ENCODE data around the gene APEH. TPM values are rescaled to one million over a fixed set of nuclear protein-coding genes. Genes with fewer than 3 reads are reported as not detected.

Gene APEH
- total and polyA plus RNA-seq, 2 experiments from 2014 or later = 170 to 264 TPM

DNA sequence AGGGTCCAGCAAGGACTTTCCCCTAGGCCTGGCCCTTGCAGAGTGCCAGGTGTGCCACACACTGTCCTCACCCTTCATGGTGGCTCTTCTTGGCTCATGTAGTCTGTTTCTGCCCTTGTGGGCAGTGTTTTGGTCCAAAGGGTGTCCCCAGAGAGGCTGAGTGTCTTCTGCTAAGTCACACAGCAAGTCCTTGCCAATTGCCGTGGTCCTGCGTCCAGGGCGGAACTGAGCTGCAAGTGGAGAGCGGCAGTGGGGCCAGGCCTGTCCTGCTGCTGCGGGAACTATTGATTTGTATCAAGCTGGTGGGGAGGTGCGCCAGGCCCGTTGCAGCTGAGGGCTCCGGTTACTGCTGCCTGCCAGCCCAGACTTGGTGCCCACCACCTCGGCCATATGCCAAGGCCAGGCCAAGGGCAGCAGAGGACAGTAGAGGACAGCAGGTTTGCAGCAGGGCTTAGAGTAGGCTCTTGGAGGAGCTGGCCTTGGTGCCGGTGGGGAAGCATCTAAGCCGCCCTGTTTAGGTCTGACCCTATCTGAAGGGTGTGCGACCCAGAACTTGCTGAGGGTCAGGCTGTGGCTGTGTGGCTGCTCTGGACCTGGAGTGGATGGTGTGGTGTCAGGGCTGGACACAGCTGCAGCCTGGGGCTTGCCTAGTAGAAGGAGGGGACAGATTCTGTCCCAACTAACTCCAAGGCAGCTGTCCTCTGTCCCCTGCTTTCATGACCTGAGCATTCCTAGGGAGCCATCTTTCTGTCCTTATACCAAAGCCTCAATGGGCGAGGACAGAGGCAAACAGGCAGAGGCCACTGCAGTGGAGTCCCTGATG lies 40.8 kb downstream of the APEH start:
- no peaks in the 10 kb centered on the region for H3K79me2 ChIP-seq (replicated peaks; ENCODE audit: insufficient read depth)
- H3K27me3 ChIP-seq (ENCODE audit: insufficient read depth) = no peaks in the 10 kb centered on the region
- H3K4me3 Mint-ChIP-seq = no peak overlapping the region
- peaks cover 4% of the 10 kb centered on the region; the same call in 1 of the 3 replicates for H3K36me3 Mint-ChIP-seq (ENCODE audit: low read depth)
- DNase-seq (ENCODE audit: low spot score) = no peak
- no peak overlapping the region for H3K27ac Mint-ChIP-seq
- TF ChIP-seq, protein P1, sequence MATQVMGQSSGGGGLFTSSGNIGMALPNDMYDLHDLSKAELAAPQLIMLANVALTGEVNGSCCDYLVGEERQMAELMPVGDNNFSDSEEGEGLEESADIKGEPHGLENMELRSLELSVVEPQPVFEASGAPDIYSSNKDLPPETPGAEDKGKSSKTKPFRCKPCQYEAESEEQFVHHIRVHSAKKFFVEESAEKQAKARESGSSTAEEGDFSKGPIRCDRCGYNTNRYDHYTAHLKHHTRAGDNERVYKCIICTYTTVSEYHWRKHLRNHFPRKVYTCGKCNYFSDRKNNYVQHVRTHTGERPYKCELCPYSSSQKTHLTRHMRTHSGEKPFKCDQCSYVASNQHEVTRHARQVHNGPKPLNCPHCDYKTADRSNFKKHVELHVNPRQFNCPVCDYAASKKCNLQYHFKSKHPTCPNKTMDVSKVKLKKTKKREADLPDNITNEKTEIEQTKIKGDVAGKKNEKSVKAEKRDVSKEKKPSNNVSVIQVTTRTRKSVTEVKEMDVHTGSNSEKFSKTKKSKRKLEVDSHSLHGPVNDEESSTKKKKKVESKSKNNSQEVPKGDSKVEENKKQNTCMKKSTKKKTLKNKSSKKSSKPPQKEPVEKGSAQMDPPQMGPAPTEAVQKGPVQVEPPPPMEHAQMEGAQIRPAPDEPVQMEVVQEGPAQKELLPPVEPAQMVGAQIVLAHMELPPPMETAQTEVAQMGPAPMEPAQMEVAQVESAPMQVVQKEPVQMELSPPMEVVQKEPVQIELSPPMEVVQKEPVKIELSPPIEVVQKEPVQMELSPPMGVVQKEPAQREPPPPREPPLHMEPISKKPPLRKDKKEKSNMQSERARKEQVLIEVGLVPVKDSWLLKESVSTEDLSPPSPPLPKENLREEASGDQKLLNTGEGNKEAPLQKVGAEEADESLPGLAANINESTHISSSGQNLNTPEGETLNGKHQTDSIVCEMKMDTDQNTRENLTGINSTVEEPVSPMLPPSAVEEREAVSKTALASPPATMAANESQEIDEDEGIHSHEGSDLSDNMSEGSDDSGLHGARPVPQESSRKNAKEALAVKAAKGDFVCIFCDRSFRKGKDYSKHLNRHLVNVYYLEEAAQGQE (IDR thresholded peaks at IDR 0.05; ENCODE audit: unreplicated experiment) = no peak
- TF ChIP-seq, protein P2, sequence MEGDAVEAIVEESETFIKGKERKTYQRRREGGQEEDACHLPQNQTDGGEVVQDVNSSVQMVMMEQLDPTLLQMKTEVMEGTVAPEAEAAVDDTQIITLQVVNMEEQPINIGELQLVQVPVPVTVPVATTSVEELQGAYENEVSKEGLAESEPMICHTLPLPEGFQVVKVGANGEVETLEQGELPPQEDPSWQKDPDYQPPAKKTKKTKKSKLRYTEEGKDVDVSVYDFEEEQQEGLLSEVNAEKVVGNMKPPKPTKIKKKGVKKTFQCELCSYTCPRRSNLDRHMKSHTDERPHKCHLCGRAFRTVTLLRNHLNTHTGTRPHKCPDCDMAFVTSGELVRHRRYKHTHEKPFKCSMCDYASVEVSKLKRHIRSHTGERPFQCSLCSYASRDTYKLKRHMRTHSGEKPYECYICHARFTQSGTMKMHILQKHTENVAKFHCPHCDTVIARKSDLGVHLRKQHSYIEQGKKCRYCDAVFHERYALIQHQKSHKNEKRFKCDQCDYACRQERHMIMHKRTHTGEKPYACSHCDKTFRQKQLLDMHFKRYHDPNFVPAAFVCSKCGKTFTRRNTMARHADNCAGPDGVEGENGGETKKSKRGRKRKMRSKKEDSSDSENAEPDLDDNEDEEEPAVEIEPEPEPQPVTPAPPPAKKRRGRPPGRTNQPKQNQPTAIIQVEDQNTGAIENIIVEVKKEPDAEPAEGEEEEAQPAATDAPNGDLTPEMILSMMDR (conservative IDR thresholded peaks at IDR 0.05; ENCODE audit: low read depth in 2 of 2) = no peak
- TF ChIP-seq POLR2AphosphoS5 (IDR thresholded peaks at IDR 0.05; ENCODE audit: low read depth) (no peak), EZH2phosphoT487 (IDR thresholded peaks at IDR 0.05; ENCODE audit: unreplicated experiment) (no peak), CREB1 (CRISPR knock-in tag; IDR thresholded peaks at IDR 0.05; ENCODE audit: low read depth) (no peak)
- TF ChIP-seq, protein P3, sequence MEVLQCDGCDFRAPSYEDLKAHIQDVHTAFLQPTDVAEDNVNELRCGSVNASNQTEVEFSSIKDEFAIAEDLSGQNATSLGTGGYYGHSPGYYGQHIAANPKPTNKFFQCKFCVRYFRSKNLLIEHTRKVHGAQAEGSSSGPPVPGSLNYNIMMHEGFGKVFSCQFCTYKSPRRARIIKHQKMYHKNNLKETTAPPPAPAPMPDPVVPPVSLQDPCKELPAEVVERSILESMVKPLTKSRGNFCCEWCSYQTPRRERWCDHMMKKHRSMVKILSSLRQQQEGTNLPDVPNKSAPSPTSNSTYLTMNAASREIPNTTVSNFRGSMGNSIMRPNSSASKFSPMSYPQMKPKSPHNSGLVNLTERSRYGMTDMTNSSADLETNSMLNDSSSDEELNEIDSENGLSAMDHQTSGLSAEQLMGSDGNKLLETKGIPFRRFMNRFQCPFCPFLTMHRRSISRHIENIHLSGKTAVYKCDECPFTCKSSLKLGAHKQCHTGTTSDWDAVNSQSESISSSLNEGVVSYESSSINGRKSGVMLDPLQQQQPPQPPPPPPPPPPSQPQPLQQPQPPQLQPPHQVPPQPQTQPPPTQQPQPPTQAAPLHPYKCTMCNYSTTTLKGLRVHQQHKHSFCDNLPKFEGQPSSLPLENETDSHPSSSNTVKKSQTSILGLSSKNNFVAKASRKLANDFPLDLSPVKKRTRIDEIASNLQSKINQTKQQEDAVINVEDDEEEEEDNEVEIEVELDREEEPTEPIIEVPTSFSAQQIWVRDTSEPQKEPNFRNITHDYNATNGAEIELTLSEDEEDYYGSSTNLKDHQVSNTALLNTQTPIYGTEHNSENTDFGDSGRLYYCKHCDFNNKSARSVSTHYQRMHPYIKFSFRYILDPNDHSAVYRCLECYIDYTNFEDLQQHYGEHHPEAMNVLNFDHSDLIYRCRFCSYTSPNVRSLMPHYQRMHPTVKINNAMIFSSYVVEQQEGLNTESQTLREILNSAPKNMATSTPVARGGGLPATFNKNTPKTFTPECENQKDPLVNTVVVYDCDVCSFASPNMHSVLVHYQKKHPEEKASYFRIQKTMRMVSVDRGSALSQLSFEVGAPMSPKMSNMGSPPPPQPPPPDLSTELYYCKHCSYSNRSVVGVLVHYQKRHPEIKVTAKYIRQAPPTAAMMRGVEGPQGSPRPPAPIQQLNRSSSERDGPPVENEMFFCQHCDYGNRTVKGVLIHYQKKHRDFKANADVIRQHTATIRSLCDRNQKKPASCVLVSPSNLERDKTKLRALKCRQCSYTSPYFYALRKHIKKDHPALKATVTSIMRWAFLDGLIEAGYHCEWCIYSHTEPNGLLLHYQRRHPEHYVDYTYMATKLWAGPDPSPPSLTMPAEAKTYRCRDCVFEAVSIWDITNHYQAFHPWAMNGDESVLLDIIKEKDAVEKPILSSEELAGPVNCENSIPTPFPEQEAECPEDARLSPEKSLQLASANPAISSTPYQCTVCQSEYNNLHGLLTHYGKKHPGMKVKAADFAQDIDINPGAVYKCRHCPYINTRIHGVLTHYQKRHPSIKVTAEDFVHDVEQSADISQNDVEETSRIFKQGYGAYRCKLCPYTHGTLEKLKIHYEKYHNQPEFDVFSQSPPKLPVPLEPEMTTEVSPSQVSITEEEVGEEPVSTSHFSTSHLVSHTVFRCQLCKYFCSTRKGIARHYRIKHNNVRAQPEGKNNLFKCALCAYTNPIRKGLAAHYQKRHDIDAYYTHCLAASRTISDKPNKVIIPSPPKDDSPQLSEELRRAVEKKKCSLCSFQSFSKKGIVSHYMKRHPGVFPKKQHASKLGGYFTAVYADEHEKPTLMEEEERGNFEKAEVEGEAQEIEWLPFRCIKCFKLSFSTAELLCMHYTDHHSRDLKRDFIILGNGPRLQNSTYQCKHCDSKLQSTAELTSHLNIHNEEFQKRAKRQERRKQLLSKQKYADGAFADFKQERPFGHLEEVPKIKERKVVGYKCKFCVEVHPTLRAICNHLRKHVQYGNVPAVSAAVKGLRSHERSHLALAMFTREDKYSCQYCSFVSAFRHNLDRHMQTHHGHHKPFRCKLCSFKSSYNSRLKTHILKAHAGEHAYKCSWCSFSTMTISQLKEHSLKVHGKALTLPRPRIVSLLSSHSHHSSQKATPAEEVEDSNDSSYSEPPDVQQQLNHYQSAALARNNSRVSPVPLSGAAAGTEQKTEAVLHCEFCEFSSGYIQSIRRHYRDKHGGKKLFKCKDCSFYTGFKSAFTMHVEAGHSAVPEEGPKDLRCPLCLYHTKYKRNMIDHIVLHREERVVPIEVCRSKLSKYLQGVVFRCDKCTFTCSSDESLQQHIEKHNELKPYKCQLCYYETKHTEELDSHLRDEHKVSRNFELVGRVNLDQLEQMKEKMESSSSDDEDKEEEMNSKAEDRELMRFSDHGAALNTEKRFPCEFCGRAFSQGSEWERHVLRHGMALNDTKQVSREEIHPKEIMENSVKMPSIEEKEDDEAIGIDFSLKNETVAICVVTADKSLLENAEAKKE (CRISPR knock-in tag; IDR thresholded peaks at IDR 0.05) = no peak
- no peaks in the 10 kb centered on the region for H3K9me2 ChIP-seq (ENCODE audit: insufficient read depth)
- peaks cover 2% of the 10 kb centered on the region; the same call in 1 of the 2 replicates for H4K20me1 ChIP-seq (replicated peaks; ENCODE audit: insufficient read depth)
- H3K9me3 Mint-ChIP-seq = peaks cover 6% of the 10 kb centered on the region; the same call in 1 of the 3 replicates
- H3K4me1 ChIP-seq (ENCODE audit: insufficient read depth) = no peaks in the 10 kb centered on the region; the same call in 1 of the 2 replicates
- no peaks in the 10 kb centered on the region for H3K36me3 ChIP-seq (ENCODE audit: insufficient read depth)
- ATAC-seq = no peak
- H3K27me3 Mint-ChIP-seq (ENCODE audit: insufficient read depth, low read depth, poor library complexity) = peaks cover 28% of the 10 kb centered on the region
- H3K4me1 Mint-ChIP-seq = peaks cover 15% of the 10 kb centered on the region
- no peak overlapping the region for H2AFZ ChIP-seq
- no peak overlapping the region for H3K4me3 ChIP-seq
- 0 out of 2 replicates have a peak, but pooled peaks cover 4% of the 10 kb centered on the region for H3F3A ChIP-seq (replicated peaks; ENCODE audit: low read depth)
- H3K4me2 ChIP-seq = no peak overlapping the region
- H3K27ac ChIP-seq (ENCODE audit: low read depth) = no peak overlapping the region

All from GM23338 (cell line).